NCI-H774 (cell line): Measurements from ENCODE around the gene MTFR1L.
A peak's percentile ranks its signal among the peaks of the same experiment; 100 is the strongest.

ENCODE experiments used
- DNase-seq: peaks from one replicate; lab custom pipeline; 2025; lab: John Stamatoyannopoulos, UW

The MTFR1L gene

DNA sequence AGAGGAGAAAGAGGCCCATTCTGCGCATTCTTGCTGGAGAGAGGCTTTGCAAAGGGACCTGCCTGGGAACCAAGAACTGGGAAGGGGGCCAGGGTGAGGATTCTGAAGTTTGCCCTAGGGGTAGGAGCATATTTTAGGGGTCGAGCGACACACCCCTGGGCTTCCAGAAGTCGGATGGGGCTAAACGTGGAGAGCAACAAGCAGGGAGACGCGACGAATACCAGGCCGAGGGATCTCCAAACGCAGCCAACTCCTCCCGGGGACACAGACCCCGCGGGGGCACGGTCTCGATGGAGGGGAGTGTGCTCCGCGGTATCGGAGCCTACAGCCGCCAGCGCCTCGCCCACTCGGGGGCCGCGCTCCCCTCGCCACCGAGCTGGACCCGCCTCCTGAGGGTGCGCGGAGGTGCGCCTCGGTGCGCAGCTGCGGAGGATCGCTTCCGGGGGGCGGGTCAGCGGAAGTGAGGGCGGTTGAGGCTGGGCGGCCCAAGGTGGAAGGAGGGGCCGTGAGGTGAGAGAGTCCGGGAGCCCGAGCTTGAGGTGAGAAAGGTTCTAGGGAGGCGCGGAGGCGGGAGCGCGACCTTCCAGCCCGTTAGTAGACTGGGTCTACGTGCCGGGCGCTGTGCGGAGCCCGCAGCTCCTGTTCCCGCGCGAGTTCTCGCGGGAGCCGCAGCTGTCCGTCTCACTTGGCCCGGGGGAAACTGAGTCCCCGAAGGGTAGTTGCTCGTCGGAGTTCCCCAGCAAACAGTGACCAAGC is at the start of gene MTFR1L:
Gene MTFR1L (plus strand): TSS at position 464 of the 756 bp plus-strand sequence. CDS start 3,151 bp downstream, outside the sequence.
- DNase-seq = peak; percentile 58

DNA sequence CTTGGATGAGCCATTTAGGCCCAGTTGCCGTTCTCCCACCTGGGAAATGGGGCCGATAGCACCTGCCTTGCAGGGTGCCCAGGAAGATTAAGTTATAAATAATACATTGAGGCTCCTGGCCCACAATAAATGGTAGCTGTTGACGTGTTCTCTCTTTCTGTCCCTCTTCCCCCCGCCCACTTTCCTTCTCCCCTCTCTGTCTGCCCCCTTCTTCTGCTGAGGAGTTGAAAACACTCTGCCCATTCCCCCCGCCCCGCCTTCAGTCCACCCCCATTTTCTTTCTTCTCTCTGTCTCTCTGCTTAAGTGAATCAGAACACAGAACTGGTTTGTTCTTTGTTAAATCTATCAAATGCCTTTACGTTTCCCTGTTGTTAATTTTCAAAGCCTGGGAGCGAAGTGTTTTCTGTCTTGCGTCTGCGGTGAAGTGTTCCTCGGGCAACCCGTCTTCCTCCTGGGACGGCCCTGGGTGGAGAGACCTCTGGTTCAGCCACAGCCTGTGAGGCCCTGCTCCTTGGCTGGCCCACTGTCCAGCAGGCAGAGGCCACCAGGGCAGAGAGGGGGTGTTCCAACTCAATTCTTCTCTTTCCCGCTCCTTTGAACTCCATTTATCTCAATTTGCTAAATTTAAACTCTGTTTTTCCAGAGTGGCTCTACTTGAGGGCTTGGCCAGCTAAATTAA is 49.1 kb upstream of the MTFR1L start:
- no peak for DNase-seq

GRCh38 chr1:25771221-25772114 is 48.3 kb upstream of the MTFR1L start:
- no peak for DNase-seq

- DNase-seq = no peak
These were observed 47.6 kb upstream of the MTFR1L start for GRCh38 chr1:25772164-25772563.

GRCh38 chr1:25772692-25773245 is 47.0 kb upstream of the MTFR1L start:
- no peak for DNase-seq

DNA sequence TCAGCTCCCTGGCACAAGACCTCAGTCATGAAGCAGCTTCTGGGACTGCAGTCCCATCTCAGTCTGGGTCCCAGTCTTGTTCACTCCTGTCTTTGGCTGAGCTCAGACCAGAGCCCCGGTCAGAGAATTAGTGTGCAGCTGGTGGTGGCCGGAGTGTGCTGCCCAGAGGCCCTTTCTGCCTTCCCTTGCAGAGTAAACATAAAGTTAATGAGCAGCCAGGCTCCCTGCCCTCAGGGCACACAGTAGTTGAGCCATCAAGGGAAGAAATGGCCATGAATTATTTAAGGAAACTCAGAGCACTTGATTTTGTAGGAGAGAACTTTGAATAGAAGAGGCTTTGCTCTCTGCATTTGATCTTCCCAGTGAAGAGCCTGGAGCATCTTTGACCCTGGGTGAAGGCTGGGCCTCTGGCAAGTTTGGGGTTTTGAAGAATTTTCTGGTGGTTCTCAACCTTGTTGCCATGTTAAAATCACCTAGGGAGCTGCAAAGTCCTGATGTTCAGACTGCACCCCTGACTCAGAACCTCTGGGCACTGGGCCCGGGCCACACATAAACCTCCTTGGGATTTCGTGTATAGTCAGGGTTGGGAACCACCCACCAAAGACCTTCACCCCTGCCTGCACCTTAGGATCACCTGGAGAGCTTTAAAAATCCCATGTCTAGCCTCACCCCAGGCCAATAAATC is 46.2 kb upstream of the MTFR1L start:
- no peak for DNase-seq

GRCh38 chr1:25774206-25774803 is 45.4 kb upstream of the MTFR1L start:
- DNase-seq = no peak

DNA sequence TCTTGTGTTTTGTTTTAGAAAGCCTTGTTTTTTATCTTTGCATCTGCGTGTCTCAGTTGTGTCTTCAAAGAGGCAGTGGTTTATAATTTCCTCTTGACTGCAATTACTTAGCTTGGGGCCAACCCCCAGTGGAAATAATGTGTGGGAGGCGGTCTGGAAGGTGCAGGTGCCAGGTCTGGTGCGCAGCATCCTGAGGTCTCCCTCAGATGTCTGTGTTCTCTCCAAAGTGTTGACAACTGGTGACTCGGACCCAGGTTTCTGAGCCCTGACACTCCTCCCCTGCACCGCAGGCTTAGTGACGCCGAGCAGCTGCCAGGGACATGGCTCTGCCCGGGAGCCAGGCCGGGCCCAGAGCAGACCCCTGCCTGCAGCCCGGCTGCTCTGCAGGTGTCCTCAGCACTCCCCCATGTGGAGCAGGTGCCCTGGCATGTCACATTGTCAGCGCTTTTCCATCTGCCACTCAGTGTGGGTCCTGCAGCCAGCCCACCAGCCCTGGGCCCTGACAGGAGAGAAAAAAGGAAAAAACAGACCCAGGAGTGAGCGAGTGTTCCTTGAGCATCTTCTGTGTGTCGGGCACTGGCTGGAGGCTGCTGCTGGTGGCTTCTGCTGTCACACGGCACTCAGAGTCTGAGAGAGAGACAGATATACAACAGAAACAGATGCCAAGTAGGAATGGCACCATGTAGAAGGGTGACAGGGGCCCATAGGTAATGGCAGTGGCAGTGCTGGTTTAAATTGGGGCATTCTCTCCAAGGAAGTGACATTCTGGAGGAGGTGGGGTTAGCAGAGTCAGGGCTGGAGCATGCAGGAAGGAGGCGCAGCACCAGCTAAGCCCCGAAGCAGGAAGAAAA is 44.6 kb upstream of the MTFR1L start:
- DNase-seq = no peak

GRCh38 chr1:25779388-25779787 is 40.4 kb upstream of the MTFR1L start:
- DNase-seq = no peak

DNA sequence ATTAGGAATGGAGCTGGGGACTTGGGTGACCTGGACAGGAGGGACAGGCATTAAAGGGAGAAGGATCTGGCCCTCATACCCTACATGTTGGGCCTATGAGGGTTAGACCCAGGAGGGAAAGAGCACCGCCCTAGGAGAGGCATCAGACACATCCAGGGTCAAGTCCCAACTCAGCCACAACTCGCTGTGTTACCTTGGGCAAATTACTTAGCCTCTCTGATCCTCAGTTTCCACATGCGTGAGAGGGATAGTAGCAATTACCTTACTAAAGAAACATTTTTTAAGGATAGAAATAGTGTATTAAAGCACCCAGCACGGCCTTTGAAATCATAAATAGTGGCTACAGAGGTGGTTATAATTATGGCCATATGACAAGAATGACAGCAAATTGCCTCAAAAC is 39.9 kb upstream of the MTFR1L start:
- DNase-seq = no peak

- DNase-seq = no peak
These were observed 39.2 kb upstream of the MTFR1L start for GRCh38 chr1:25780318-25781129.

- no peak for DNase-seq
These were observed 38.7 kb upstream of the MTFR1L start for GRCh38 chr1:25781130-25781433.

GRCh38 chr1:25782608-25783201 is 37.0 kb upstream of the MTFR1L start:
- DNase-seq = no peak

DNA sequence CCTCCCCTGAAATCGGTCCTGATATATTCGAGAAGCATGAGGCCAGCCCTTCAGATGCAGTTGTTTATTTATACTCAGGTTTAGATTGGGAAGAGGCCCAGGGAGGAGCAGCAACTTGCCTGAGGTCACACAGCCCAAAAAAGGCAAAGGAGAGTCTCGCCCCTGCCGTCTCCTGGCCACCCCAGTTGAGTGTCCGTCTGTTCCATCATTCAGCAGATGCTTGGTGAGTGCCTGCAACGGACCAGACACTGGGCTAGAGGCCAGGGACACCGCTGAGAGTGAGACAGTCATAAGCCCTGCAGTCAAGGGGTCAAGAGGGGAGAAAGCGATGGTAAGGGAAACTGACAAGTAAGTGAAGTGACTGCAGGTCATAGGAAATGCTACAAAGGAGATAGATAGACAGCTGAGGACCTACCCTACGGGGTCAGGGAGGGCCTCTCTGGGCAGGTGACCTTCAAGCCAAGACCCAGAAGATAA is 35.1 kb upstream of the MTFR1L start:
- DNase-seq = no peak

- DNase-seq = no peak
These were observed 34.3 kb upstream of the MTFR1L start for GRCh38 chr1:25785333-25786067.

GRCh38 chr1:25786887-25787759 is 32.6 kb upstream of the MTFR1L start:
- DNase-seq = no peak

DNA sequence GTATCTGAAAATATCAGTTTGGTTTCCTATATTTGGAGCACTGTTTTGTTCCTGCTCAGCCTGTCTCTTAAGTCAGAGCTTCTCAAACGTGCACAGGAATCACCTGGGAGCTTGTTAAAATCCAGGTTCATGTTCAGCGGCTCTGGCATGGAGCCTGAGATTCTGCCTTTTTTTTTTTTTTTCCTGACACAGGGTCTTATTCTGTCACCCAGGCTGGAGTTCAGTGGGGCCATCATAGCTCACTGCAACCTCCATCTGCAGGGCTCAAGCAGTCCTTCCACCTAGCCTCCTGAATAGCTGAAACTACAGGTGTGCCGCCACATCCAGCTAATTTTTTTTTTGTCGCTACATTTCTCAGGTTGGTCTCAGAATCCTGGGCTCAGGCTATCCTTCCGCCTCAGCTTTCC is 32.0 kb upstream of the MTFR1L start:
- no peak for DNase-seq
